ENCODE results near the gene TBXAS1.

Gene TBXAS1

DNA sequence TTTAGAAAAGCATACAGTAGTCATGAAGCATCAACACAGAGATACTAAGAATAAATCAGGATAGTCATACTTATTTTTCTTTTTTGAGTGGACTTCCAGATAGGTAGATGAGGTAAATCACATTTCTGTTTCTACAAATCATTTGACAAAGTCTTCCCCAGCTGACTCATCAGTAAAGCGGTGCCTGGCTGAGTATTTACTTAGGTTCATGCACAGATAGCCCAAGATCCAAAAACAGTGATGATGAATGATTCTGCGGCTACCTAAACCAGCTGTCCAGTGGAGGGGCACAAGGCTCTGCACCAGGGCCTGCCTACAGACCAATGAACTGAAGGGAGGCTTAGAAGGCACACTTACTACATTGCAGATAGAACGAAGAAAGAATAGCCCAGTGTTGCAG lies 120.6 kb downstream of the TBXAS1 start:
- no peak for DNase-seq

GRCh38 chr7:139950881-139951525 lies 121.9 kb downstream of the TBXAS1 start:
- no peak for DNase-seq

DNA sequence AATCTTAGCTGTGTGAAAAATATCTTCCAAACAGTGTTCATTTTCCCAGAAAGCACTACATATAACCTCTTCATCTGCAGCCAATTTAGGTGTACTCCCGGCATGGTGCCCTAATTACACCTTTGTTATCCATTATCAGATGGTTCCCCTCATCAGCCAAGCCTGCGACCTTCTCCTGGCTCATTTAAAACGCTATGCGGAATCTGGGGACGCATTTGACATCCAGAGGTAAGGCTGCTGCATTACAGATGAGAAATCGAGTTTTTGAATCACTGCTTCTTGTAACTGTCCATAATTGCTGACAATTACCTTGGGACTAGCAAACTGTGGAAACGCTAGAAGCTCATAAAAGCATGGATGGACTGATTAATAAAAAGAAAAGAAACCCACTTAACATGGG lies 124.2 kb downstream of the TBXAS1 start:
- DNase-seq, result no peak

DNA sequence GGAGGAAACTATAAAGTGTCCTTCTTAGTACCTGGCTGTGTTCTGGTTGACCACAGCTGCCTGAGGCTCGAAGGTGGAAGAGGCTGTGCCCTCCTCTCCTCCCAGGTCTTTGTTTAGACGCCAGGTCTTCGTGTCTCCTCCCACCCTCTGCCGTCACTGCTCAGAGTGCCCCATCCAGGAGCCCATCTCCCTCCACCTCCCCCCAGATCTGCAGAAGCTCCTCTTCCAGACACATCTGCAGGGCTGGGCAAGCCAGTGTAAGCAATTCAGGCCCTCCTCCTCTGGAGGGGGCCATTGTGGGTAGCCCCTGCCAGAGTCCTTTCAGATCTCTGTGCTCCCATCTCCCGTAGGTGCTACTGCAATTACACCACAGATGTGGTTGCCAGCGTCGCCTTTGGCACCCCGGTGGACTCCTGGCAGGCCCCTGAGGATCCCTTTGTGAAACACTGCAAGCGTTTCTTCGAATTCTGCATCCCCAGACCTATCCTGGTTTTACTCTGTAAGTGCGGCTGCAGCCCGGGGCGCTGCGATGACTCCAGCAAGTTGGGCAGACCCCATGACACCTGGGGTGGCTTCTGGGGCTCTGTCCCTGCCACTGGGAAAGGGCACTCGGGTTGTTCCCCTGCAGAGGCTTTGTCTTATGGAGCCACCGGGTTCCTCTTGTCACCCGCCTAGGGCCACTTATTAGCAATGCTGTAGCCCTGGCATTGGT lies 126.2 kb downstream of the TBXAS1 start:
- no peak for DNase-seq

DNA sequence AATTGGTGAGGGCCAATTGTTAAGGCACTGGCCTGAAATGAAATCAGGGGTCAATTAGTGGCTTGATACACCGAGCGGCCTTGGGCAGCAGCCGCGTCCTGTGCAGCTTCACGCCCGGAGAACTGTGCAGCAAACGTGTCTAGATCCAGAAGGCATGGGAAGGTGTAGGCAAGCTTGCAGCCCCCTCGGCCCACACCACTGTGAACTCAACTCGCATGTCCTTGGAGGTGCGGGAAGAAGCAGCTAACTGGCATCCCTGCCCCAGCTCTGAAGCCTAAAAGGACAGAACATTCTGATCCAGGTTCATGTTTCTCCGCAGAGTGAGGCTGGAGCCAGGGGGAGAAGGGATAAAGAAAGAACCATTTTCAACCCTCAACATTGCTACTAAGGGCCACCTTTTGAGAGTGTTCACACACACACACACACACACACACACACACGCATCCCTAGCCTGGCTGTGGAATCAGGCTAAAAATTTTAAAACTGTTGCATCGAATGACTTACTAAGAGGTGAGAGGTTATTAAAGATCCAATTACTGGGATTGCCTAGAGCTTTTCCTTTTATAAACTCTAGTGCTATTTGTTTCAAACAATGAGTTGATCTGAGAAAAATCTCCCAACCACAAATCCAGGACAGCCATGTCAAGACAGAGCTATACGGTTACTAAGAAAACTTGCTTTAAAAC lies 129.7 kb downstream of the TBXAS1 start:
- no peak for DNase-seq

DNA sequence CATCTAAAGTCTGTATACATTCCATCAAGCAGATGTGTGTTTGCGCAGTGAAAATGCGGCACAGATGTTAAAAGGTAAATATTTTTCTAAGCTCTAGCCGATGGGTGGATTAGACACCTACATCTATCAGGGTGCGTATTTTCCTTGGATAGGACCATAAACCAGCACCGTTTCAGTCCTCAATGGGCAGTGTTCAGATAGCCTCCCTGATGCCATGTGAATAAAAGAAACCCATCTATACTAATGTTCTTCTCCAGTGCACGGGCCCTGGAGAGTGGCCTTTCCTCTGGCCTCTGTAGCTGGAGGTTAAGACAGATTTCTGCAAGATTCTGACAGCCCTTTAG lies 130.2 kb downstream of the TBXAS1 start:
- DNase-seq, result no peak

DNA sequence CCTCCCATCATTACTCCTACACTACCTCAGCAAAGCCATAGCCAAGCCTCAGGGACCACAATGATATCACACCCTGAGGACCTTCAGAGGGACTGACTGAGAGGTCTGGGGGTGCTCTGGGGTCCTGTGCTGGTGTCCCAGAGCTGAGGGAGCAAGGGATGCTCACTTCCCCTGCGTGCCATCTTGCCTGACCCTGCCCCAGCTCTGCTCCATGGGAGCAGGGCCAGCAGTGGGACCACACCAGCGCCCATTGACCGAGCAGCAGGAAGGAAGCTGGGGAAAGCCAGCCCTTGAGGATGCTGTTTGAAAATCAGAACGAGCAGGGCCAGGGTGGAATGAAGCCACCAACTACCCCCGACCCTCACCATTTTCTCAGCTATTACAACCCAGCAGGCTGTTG lies 130.7 kb downstream of the TBXAS1 start:
- DNase-seq, result no peak

DNA sequence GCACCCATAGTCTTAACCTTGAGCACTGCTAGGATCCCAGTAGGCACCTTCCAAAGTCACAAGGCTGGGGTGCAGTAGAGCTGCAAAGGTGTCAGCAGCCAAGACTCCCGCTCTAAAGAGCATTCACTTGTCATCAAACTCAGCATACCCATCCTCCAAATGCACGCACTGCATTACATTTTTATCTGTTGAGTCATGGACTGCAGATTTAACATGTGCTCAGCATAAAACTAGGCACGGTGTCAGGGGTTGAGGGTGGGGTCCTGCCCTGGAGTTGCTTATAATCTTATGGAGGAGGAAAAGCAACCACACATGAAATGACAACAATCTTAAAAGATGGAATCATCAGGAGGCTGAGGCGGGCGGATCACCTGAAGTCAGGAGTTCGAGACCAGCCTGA lies 131.1 kb downstream of the TBXAS1 start:
- DNase-seq, result no peak

GRCh38 chr7:139965942-139966628 lies 137.0 kb downstream of the TBXAS1 start:
- no peak for DNase-seq

GRCh38 chr7:139966949-139967348 lies 137.9 kb downstream of the TBXAS1 start:
- DNase-seq, result no peak

DNA sequence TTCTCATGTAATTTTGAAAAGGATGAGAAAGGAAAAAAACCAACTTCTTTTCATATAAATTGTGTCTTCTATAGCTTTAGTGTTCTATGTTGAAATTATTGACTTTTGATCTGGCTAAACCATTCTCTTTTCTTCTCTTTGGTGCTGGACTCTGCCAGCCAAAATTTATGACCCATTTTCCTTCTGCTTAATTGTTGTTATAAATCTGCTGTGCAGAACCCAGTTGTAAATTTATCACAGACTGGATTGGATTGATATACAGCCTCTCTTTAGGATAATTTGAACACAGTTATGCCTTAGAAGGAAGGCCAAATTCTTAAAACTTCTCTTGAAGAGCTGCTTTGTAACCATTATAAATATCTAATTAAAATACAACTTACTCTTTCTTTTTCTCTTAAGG lies 139.9 kb downstream of the TBXAS1 start:
- no peak for DNase-seq

DNA sequence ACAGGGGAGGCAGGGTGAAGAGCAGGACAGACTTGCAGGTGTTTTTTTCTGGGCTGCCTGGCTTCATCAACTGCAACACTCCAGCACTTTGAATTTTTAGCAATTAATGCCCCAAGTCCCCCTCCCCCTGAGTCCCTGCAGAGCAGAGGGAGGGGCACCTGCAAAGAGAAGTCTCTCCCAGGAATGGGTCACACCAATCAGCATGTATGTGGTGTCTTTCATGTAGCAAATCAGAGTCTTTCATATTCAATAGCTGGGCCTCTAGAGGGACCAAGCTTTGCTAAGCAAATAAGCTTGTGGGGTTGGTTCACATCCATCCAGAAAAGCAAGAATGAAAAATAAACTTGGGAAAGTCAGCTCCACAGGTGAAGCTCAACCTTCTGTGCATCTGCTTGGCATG lies 143.0 kb downstream of the TBXAS1 start:
- DNase-seq, result no peak

GRCh38 chr7:139973101-139974050 lies 144.3 kb downstream of the TBXAS1 start:
- no peak for DNase-seq

GRCh38 chr7:139974179-139974811 lies 145.2 kb downstream of the TBXAS1 start:
- no peak for DNase-seq

- DNase-seq, result no peak
Observed at GRCh38 chr7:139976055-139976837, 147.2 kb downstream of the TBXAS1 start.

- DNase-seq, result no peak
Observed at GRCh38 chr7:139976838-139977656, 148.0 kb downstream of the TBXAS1 start.

DNA sequence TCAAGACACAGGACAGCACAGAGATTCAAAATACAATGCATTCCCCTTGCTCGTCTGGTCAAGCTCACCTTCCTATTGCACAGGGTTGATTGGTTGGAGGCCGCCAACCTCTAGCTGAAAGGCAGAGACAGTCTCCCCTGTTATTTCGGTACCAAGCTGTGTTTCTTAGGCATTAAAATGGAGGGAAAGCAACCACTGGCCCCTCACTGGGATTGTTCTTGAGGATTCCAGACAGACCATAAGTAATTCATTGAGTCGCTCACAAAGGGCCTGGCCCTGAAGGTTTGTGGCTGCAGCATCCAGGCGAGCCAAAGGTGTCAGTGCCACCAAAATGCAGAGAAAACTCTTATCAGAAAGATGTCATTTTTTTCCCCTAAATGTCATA lies 152.4 kb downstream of the TBXAS1 start:
- no peak for DNase-seq

DNA sequence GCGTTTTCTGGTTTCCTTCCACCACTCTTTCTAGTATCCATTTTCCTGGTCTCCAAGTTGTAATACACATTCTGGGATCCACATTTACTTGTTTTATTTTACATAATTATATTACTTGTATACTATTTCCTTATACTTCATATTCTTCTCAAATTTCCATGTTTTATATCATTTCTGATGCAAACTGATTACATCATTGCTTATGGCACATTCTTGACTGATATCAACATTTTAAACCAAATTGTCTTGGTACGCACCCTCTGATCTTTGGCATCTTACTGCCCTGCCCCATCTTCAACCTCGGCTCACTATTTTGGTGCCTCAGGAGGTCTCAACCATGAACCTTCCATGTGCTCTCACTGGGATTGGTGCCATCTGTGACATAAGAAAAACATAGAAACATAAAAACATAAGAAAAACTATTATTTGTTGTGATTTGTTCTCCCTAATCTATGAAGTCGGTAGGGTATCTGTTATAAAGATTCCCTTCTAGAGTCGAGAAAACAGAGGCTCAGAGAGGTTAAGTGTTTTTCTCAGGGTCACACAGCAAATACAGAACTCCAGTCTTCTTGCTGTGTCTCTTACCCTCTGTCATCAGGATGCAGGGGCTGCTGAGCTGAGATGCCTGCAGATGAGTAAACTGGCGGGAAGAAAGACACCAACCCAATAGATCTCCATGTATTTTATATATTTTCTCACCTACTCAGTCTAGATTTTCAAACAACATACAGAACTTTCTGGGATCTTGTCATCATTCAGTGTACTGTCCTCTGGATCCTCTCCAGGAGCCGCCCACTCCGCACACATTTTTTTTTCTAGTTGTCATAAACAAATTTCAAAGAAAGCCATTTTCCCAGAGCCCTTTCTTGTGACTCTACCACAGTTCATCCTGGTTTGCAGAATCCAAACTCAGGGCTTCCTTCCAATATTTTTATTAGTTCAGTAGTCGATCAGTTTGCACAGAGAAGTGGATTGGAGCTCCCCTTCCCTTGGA lies 154.2 kb downstream of the TBXAS1 start:
- no peak for DNase-seq
